Kidney epithelial cell (primary cell): ENCODE results near the gene PIK3C3. TPM values are rescaled to one million over a fixed set of nuclear protein-coding genes. Genes with fewer than 3 reads are reported as not detected.
"Not testable (repeated sequence)": the region's sequence is repeated elsewhere in the genome, so short reads cannot be mapped to it uniquely, and the experiment has no call there.

Experiments
- DNase-seq: peaks from one replicate; pipeline ENCODE4 v3.0.0-alpha.2; 2010; ENCODE audit warnings: low read depth
- H3K27me3 ChIP-seq: 2 replicates; pipeline ENCODE4 v1.6.0; 2011; ENCODE audit warnings: low read length; ENCODE audit not compliant: control insufficient read depth, insufficient read depth
- H3K36me3 ChIP-seq: 2 replicates; pipeline ENCODE4 v1.5.1; 2011; ENCODE audit warnings: low read length; ENCODE audit not compliant: control insufficient read depth, insufficient read depth
- H3K4me3 ChIP-seq: 2 replicates; pipeline ENCODE4 v1.5.1; 2011; ENCODE audit warnings: low read depth, mild to moderate bottlenecking, control low read depth, low read length
- CTCF ChIP-seq: IDR thresholded peaks from 2 replicates; pipeline ENCODE4 v1.5.1; 2011; ENCODE audit warnings: mild to moderate bottlenecking, moderate library complexity, low read length, control low read depth, inconsistent platforms; ENCODE audit not compliant: insufficient read depth, poor library complexity, severe bottlenecking
- total RNA-seq: library from RNA; depleted of rRNA; stranded (reverse); fragments of >200 nt; gene quantifications from 2 replicates; pipeline ENCODE4 v1.2.3, GENCODE V29; 2015

The PIK3C3 gene
- total RNA-seq, 1 donor from 2014 or later: 58.7 TPM

- DNase-seq: peak; percentile 78
- no peaks in the 10 kb centered on the region for H3K27me3 ChIP-seq
- no peak overlapping the region for H3K4me3 ChIP-seq
- no peak for TF ChIP-seq CTCF
- no peaks in the 10 kb centered on the region for H3K36me3 ChIP-seq
Observed at GRCh38 chr18:42048158-42048557, 93.1 kb downstream of the PIK3C3 start.

- H3K27me3 ChIP-seq, H3K4me3 ChIP-seq: not testable (repeated sequence)
Observed at GRCh38 chr18:42049536-42049935, 94.5 kb downstream of the PIK3C3 start.

GRCh38 chr18:42051411-42051810 lies 96.4 kb downstream of the PIK3C3 start:
- TF ChIP-seq CTCF: no peak
- Histone ChIP-seq H3K4me3 (no peak overlapping the region), H3K36me3 (no peaks in the 10 kb centered on the region), H3K27me3 (no peaks in the 10 kb centered on the region)
- DNase-seq: no peak

More at GRCh38 chr18:42049536-42049935, 94.5 kb downstream of the PIK3C3 start:
- H3K36me3 ChIP-seq, DNase-seq: not testable (repeated sequence)

- TF ChIP-seq CTCF: peak; percentile 58
- Histone ChIP-seq H3K4me3 (no peak overlapping the region), H3K36me3 (no peaks in the 10 kb centered on the region), H3K27me3 (no peaks in the 10 kb centered on the region)
- no peak for DNase-seq
Observed at GRCh38 chr18:42052122-42052708, 97.2 kb downstream of the PIK3C3 start.

- peak; percentile 79 for TF ChIP-seq CTCF
- DNase-seq: no peak
- no peaks in the 10 kb centered on the region for H3K27me3 ChIP-seq
- H3K36me3 ChIP-seq: no peaks in the 10 kb centered on the region
- H3K4me3 ChIP-seq: no peak overlapping the region
Observed at GRCh38 chr18:42053188-42053781, 98.3 kb downstream of the PIK3C3 start.

- no peak for TF ChIP-seq CTCF
Observed at GRCh38 chr18:42064109-42064508, 109.1 kb downstream of the PIK3C3 start.

More at GRCh38 chr18:42064109-42064508, 109.1 kb downstream of the PIK3C3 start:
- DNase-seq: no peak
- no peaks in the 10 kb centered on the region for H3K27me3 ChIP-seq
- H3K36me3 ChIP-seq: no peaks in the 10 kb centered on the region
- no peak overlapping the region for H3K4me3 ChIP-seq
